Activated naive CD4-positive, alpha-beta T cell treated with anti-CD3 and anti-CD28 coated beads, Interleukin-2, amount 50 U/mL, for 16 hours (primary cell): ENCODE data around the gene SLC22A23.
"Not testable (repeated sequence)": the region's sequence is repeated elsewhere in the genome, so short reads cannot be mapped to it uniquely, and the experiment has no call there.

Experiments
- DNase-seq: peaks from one replicate; pipeline ENCODE4 v3.0.0-alpha.2; 2020

The SLC22A23 gene

GRCh38 chr6:3402310-3403237, 54.3 kb downstream of the SLC22A23 start:
- no peak for DNase-seq

- DNase-seq: no peak
These were observed 56.7 kb downstream of the SLC22A23 start for GRCh38 chr6:3400162-3400561.

GRCh38 chr6:3398755-3399696, 57.8 kb downstream of the SLC22A23 start:
- no peak for DNase-seq

GRCh38 chr6:3398165-3398562, 58.7 kb downstream of the SLC22A23 start:
- no peak for DNase-seq

- DNase-seq: no peak
These were observed 59.4 kb downstream of the SLC22A23 start for GRCh38 chr6:3397229-3398164.

GRCh38 chr6:3396503-3397180, 60.2 kb downstream of the SLC22A23 start:
- DNase-seq: no peak

- DNase-seq: no peak
These were observed 62.2 kb downstream of the SLC22A23 start for GRCh38 chr6:3394671-3395070.

- no peak for DNase-seq
These were observed 63.0 kb downstream of the SLC22A23 start for GRCh38 chr6:3393836-3394202.

- no peak for DNase-seq
These were observed 63.7 kb downstream of the SLC22A23 start for GRCh38 chr6:3392930-3393835.

- DNase-seq: no peak
These were observed 64.9 kb downstream of the SLC22A23 start for GRCh38 chr6:3391902-3392458.

- DNase-seq: no peak
These were observed 66.2 kb downstream of the SLC22A23 start for GRCh38 chr6:3390698-3391097.

- no peak for DNase-seq
These were observed 67.3 kb downstream of the SLC22A23 start for GRCh38 chr6:3389390-3390167.

GRCh38 chr6:3388786-3389185, 68.1 kb downstream of the SLC22A23 start:
- DNase-seq: no peak

GRCh38 chr6:3386374-3386857, 70.4 kb downstream of the SLC22A23 start:
- DNase-seq: no peak

GRCh38 chr6:3385660-3386151, 71.1 kb downstream of the SLC22A23 start:
- DNase-seq: no peak

GRCh38 chr6:3385181-3385580, 71.7 kb downstream of the SLC22A23 start:
- DNase-seq: not testable (repeated sequence)

- no peak for DNase-seq
These were observed 72.4 kb downstream of the SLC22A23 start for GRCh38 chr6:3384241-3385143.

- DNase-seq: no peak
These were observed 73.3 kb downstream of the SLC22A23 start for GRCh38 chr6:3383525-3383924.
